LoVo (cell line): ENCODE data around the gene KIF26A.
A peak's percentile ranks its signal among the peaks of the same experiment; 100 is the strongest.

Experiments
- DNase-seq: peaks from one replicate; pipeline ENCODE4 v3.0.0-alpha.2; 2016; ENCODE audit warnings: low spot score

The KIF26A gene

GRCh38 chr14:104177411-104177810 lies 39.0 kb downstream of the KIF26A start:
- DNase-seq = no peak

DNA sequence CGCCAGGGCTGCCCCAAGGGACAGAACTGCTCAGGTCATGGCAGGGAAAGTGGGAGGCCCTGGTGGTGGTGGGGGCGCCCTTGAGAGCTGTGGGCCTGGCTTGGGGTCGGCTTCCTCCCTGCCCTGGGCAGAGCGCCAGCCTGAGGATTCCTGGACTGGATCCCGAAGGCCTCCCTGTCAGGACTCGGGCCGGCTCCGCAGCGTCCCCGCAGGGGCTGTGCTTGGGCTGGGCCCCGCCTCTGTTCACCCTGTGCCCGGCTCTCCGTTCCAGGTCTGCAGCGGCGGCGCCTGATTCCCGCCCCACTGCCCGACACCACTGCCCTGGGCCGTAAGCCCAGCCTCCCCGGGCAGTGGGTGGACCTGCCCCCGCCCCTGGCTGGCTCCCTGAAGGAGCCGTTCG lies 39.9 kb downstream of the KIF26A start:
- no peak for DNase-seq

- DNase-seq = no peak
Measured at GRCh38 chr14:104179126-104179525, 40.7 kb downstream of the KIF26A start.

DNA sequence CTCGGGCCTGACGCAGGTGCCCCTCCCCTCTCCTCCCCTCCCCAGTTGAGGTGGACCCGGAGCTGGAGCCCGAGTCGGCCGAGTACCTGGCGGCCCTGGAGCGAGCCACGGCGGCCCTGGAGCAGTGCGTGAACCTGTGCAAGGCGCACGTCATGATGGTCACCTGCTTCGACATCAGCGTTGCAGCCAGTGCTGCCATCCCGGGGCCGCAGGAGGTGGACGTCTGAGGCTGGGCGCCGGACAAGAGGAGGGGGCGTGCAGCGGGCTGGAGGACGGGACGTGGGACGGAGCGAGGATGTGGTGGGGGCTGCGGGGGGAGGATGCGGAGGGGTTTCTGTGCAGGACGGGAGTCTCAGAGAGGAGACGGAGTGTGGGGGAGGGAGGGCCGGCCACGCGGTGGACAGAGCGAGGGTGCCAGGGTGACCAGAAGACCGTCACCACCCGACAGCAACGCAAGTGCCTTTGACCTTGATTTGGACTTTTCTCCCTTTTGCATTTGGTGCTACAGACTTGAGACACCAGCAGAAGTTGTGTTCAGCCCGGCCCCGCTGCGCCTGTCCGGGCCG lies 41.3 kb downstream of the KIF26A start:
- DNase-seq = no peak

DNA sequence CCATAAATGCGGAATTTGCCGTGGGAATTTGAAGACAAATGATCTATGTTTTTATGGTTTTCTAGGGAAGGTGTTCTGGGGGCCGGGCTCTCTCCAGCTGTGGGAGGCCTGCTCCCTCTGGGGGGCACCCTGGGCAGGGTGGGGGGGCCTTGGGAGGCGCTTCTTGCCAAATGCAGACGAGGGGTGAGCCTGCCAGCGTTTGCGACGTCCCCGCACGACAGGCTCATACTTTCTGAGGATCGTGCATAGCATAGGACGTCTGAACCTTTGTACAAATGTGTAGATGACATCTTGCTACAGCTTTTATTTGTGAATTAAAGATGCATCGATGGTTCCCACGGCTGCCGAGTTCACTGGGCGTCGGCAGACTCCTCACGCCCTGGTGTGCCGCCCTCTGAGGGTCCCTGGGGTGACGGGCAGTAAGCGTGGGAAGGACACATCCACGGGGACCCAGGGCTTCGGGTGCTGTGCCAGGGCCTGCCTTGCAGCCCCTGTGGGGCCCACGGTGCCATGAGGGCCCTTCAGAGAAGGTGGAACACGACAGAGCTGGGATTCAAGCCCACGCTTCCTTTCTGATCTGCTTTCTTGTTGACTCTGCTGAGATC lies 42.3 kb downstream of the KIF26A start:
- DNase-seq = no peak

GRCh38 chr14:104181761-104182530 lies 43.6 kb downstream of the KIF26A start:
- no peak for DNase-seq

- no peak for DNase-seq
Measured at GRCh38 chr14:104182857-104183425, 44.6 kb downstream of the KIF26A start.

GRCh38 chr14:104183796-104184195 lies 45.4 kb downstream of the KIF26A start:
- no peak for DNase-seq

DNA sequence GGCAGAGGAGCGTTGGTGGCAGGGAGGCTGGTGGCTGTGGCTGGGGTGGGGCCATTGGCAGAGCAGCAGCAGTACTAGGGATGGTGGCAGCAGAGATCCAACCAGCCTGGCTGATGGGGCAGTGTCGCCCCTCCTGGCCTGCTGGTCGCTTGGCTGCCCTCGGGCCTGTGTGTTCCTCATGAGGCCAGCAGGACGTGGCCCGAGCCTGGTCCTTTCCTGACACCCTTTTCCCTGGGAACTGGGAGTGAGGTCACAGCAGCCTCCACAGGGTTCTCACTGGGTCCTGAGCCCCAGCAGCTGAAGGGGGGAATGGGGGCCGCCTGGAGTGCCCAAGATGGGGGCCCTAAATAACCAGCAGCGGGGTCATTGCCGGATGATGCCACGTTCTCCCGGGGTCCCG lies 46.1 kb downstream of the KIF26A start:
- DNase-seq = no peak

GRCh38 chr14:104184911-104185499 lies 46.6 kb downstream of the KIF26A start:
- DNase-seq = no peak

- no peak for DNase-seq
Measured at GRCh38 chr14:104185916-104186495, 47.6 kb downstream of the KIF26A start.

GRCh38 chr14:104186575-104186974 lies 48.2 kb downstream of the KIF26A start:
- DNase-seq = no peak

GRCh38 chr14:104187121-104187889 lies 48.9 kb downstream of the KIF26A start:
- DNase-seq = peak; percentile 12

DNA sequence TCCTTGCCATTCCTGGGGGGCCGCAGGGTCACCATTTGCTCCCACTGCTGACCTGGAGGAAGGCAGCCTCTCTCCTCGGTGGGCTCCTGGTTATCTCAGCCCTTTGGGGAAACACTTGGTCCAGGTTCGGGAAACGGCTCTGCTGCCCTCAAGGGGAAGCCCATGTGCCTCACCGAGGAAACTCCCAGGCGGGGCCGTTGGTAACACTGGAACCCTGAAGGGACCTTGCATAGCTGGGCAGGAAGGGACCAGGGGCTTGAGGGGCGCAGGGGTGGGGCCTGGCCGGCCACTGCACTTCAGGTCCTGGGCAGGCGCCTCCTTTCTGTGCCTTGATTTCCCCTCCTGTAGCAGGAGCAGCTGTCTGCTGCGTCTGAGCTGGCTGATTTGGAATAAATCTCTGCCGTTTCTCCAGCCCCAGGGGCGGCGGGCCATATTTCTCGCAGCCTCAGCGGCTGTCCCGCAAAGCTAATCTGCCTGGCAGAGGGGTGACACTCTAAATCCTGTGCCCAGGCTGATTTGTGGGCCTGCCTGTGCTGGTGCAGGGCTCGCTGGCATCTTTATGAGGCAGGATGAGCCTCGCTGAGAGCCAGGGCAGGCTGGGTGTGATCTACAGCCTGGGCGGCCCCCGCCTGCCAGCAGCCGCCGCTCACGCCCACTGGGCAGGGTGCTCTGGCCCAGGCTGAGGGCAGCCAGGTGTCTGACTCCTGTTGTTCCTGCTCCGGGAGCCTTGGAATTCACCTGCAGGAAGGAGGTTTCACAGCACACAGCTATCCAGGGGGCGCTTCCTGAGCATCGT lies 49.7 kb downstream of the KIF26A start:
- DNase-seq = no peak

GRCh38 chr14:104188727-104189400 lies 50.5 kb downstream of the KIF26A start:
- no peak for DNase-seq

DNA sequence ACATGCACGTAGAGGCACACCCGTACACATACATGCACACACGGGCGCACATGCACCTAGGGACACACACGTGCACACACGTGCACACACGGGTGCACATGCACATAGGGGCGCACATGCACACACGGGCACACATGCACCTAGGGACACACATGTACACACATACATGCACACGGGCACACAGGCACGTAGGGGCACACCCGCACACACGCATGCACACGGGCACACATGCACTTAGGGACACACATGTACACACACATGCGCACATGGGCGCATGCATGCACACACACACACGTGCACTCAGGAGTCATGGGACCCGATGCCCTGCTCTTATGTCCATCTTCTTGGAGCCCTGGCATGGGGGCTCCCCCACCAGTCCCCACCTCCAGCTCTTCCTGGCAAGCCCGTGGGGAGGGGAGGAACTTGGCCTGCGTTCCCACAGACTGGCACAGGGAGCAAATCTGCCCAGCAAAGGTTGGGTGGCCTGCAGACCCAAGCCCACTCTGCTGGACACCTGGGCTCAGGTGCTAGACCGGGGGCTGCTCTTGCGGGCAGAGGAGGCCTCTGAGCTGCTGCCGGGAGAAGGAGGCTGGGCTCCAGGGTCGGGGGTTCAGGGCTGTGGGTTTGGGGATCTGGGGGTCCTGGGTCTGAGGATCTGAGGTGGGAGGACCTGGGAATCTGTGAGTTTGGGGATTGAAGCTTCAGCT lies 51.4 kb downstream of the KIF26A start:
- no peak for DNase-seq

- no peak for DNase-seq
Measured at GRCh38 chr14:104190396-104191000, 52.1 kb downstream of the KIF26A start.

- DNase-seq = no peak
Measured at GRCh38 chr14:104191409-104191997, 53.1 kb downstream of the KIF26A start.
